Renal cortex interstitium (tissue), 15 donors: ENCODE results near the gene EFNB2. TPM values are rescaled to one million over a fixed set of nuclear protein-coding genes. Genes with fewer than 3 reads are reported as not detected.

ENCODE experiments used
- DNase-seq, 11 donors: peaks; one replicate each; pipeline ENCODE4 v3.0.0-alpha.2; 2013; ENCODE audit warnings: low read depth in 9 of 11, low spot score in 4 of 11; ENCODE audit errors: extremely low read depth in 1 of 11
- long read RNA-seq, 16 experiments: transcript quantifications; one replicate each; lab custom pipeline, GENCODE V29; 2026
- polyA plus RNA-seq, 3 donors: library from polyadenylated mRNA; unstranded; fragments of 120-200 nt; gene quantifications; one replicate each; pipeline ENCODE4 v1.2.1, GENCODE V29; 2013; ENCODE audit not compliant: insufficient read length in 3 of 3

The EFNB2 gene
- 100 to 1,000 TPM; 111 to 155 (median 135) TPM for polyA plus RNA-seq
- long read RNA-seq, donor 1, full-length matches to known transcripts = 38 of 44 reads
- long read RNA-seq, donor 1, partial matches to known transcripts = 6 of 44 reads
- long read RNA-seq, donor 1, other reads (novel, unspliced or antisense) = 0 of 44 reads
- long read RNA-seq, donor 2, full-length matches to known transcripts = 16 of 22 reads
- long read RNA-seq, donor 2, partial matches to known transcripts = 6 of 22 reads
- long read RNA-seq, donor 2, other reads (novel, unspliced or antisense) = 0 of 22 reads
- long read RNA-seq, donor 3, full-length matches to known transcripts = 76 of 85 reads
- long read RNA-seq, donor 3, partial matches to known transcripts = 9 of 85 reads
- long read RNA-seq, donor 3, other reads (novel, unspliced or antisense) = 0 of 85 reads
- long read RNA-seq, donor 4, full-length matches to known transcripts = 61 of 70 reads
- long read RNA-seq, donor 4, partial matches to known transcripts = 9 of 70 reads
- long read RNA-seq, donor 4, other reads (novel, unspliced or antisense) = 0 of 70 reads
- long read RNA-seq, donor 5 = 0 reads
- long read RNA-seq, donor 6, full-length matches to known transcripts = 51 of 71 reads
- long read RNA-seq, donor 6, partial matches to known transcripts = 20 of 71 reads
- long read RNA-seq, donor 6, other reads (novel, unspliced or antisense) = 0 of 71 reads
- long read RNA-seq, donor 7, full-length matches to known transcripts = 40 of 46 reads
- long read RNA-seq, donor 7, partial matches to known transcripts = 6 of 46 reads
- long read RNA-seq, donor 7, other reads (novel, unspliced or antisense) = 0 of 46 reads
- long read RNA-seq, donor 8 = 0 reads
- long read RNA-seq, donor 9, full-length matches to known transcripts = 43 of 48 reads
- long read RNA-seq, donor 9, partial matches to known transcripts = 5 of 48 reads
- long read RNA-seq, donor 9, other reads (novel, unspliced or antisense) = 0 of 48 reads
- long read RNA-seq, donor 10, full-length matches to known transcripts = 43 of 43 reads
- long read RNA-seq, donor 10, partial matches to known transcripts = 0 of 43 reads
- long read RNA-seq, donor 10, other reads (novel, unspliced or antisense) = 0 of 43 reads
- long read RNA-seq, donor 11, full-length matches to known transcripts = 52 of 68 reads
- long read RNA-seq, donor 11, partial matches to known transcripts = 16 of 68 reads
- long read RNA-seq, donor 11, other reads (novel, unspliced or antisense) = 0 of 68 reads
- long read RNA-seq, donor 12, full-length matches to known transcripts = 21 of 26 reads
- long read RNA-seq, donor 12, partial matches to known transcripts = 5 of 26 reads
- long read RNA-seq, donor 12, other reads (novel, unspliced or antisense) = 0 of 26 reads
- long read RNA-seq, donor 13 = 0 reads
- long read RNA-seq, donor 14, full-length matches to known transcripts = 28 of 28 reads
- long read RNA-seq, donor 14, partial matches to known transcripts = 0 of 28 reads
- long read RNA-seq, donor 14, other reads (novel, unspliced or antisense) = 0 of 28 reads
- long read RNA-seq, donor 15, full-length matches to known transcripts = 21 of 28 reads
- long read RNA-seq, donor 15, partial matches to known transcripts = 7 of 28 reads
- long read RNA-seq, donor 15, other reads (novel, unspliced or antisense) = 0 of 28 reads
- long read RNA-seq, donor 16, full-length matches to known transcripts = 161 of 188 reads
- long read RNA-seq, donor 16, partial matches to known transcripts = 27 of 188 reads
- long read RNA-seq, donor 16, other reads (novel, unspliced or antisense) = 0 of 188 reads

- peak in 9 of 11 donors; percentile 82 to 93 (median 89) for DNase-seq
These were observed at the start of gene EFNB2 for GRCh38 chr13:106535552-106536243. EFNB2 (minus strand) TSS chr13:106535662; CDS start chr13:106534964, 698 bp downstream.

- DNase-seq = no peak
These were observed 45.8 kb upstream of the EFNB2 start for GRCh38 chr13:106581225-106581624.

GRCh38 chr13:106575896-106576295, 40.4 kb upstream of the EFNB2 start:
- DNase-seq = no peak

- DNase-seq = no peak
These were observed 38.4 kb upstream of the EFNB2 start for GRCh38 chr13:106573868-106574267.

GRCh38 chr13:106573284-106573846, 37.9 kb upstream of the EFNB2 start:
- no peak for DNase-seq

GRCh38 chr13:106570299-106570852, 34.9 kb upstream of the EFNB2 start:
- DNase-seq = peak in 2 of 11 donors; percentile 21 to 39

GRCh38 chr13:106569233-106570095, 34.0 kb upstream of the EFNB2 start:
- DNase-seq = no peak

- DNase-seq = no peak
These were observed 33.0 kb upstream of the EFNB2 start for GRCh38 chr13:106568299-106569003.

- peak; percentile 85 to 95 (median 91) for DNase-seq
These were observed 32.2 kb upstream of the EFNB2 start, which contains the start of gene ARGLU1 for GRCh38 chr13:106567474-106568298. ARGLU1 (minus strand) TSS chr13:106568137; CDS start chr13:106567919, 218 bp downstream.

GRCh38 chr13:106566641-106567473, 31.4 kb upstream of the EFNB2 start:
- DNase-seq = peak in 6 of 11 donors; percentile 36 to 54 (median 44)

- no peak for DNase-seq
These were observed 29.8 kb upstream of the EFNB2 start for GRCh38 chr13:106565127-106565775.

- no peak for DNase-seq
These were observed 26.8 kb upstream of the EFNB2 start for GRCh38 chr13:106562301-106562700.

- DNase-seq = peak in 2 of 11 donors; percentile 28 to 30
These were observed 26.2 kb upstream of the EFNB2 start for GRCh38 chr13:106561551-106562170.
